Fibroblast of skin of back (primary cell): ENCODE data around the gene CLIP4.
"Not testable (repeated sequence)": the region's sequence is repeated elsewhere in the genome, so short reads cannot be mapped to it uniquely, and the experiment has no call there.

ENCODE experiments used
- DNase-seq: peaks from one replicate; pipeline ENCODE4 v3.0.0-alpha.2; 2013

The CLIP4 gene

GRCh38 chr2:29104688-29105087 lies 10.5 kb upstream of the CLIP4 start:
- no peak for DNase-seq

- no peak for DNase-seq
Observed at GRCh38 chr2:29105375-29105774, 9.8 kb upstream of the CLIP4 start.

GRCh38 chr2:29106256-29106655 lies 9.0 kb upstream of the CLIP4 start:
- no peak for DNase-seq

- no peak for DNase-seq
Observed at GRCh38 chr2:29106980-29107388, 8.2 kb upstream of the CLIP4 start.

DNA sequence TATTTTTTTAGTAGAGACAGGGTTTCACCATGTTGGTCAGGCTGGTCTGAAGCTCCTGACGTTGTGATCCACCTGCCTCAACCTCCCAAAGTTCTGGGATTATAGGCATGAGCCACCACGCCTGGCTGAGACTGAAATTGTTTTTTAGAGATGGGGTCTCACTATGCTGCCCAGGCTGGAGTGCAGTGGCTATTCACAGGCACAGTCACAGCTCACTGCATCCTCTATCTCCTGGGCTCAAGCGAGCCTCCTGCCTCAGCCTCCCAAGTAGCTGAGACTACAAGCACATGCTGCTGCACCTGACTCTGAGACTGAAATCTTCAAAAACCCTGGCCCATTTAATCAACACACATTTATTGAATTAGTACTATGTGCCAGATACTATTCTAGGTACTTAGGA lies 7.7 kb upstream of the CLIP4 start:
- not testable (repeated sequence) for DNase-seq

DNA sequence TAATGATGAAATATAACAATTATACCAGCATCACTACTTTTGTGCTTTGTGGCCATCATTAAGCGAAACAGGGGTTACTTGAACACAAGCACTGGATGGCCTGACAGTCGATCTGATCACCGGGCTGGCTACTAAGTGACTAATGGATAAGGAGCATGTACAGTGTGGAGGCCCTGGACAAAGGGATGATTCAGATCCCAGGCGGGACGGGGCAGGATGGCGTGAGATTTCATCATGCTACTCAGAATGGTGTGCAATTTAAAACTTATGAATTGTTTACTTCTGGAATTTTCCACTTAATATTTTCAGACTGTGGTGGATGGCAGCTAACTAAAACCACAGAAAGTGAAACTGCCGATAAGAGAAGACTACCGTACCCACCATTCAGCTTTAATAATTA lies 7.0 kb upstream of the CLIP4 start:
- peak; percentile 87 for DNase-seq

DNA sequence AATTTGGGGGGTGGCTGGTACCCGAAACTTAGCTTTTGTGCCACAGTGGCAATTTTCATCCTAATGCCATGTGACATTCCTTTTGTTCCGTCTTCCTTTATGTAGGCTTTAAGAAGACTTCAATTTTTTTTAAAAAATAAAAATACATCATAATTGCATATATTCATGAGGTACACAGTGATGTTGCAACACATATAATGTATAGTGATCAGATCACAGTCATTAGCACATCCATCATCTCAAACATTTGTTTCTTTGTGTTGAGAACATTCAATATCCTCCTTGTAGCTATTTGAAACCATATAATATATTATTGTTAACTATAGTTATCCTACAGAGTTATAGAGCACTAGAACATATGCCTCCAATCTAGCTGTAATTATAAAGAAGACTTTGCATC lies 6.0 kb upstream of the CLIP4 start:
- DNase-seq: no peak

DNA sequence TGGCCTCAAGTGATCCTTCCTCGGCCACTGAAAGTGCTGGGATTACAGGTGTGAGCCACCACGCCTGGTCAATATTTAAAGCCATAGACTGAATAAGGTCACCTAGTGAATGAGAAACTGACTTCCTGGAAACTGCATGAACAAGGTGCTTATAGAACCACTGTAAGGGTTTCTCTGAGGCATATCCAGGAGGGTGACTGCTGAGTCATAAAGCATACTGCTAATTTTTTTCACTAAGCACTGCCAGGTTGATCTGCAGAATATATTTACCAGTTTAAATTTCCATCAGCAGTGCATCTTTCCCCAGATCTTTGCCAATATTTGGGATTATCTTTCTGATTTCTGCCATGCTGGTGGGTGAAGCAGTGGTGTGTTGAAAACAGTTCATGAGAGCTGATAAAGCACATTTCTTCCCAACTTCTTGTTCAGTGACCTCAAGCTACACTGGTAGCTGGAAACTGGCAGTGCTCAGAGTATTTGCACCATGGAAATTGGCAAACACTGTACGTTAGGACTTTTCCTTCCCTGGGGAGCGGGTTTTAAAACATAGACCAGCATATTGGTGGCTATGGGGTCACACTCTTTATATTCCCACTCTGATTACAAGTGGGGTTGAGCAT lies 4.2 kb upstream of the CLIP4 start:
- no peak for DNase-seq

GRCh38 chr2:29112379-29112778 lies 2.8 kb upstream of the CLIP4 start:
- DNase-seq: no peak

DNA sequence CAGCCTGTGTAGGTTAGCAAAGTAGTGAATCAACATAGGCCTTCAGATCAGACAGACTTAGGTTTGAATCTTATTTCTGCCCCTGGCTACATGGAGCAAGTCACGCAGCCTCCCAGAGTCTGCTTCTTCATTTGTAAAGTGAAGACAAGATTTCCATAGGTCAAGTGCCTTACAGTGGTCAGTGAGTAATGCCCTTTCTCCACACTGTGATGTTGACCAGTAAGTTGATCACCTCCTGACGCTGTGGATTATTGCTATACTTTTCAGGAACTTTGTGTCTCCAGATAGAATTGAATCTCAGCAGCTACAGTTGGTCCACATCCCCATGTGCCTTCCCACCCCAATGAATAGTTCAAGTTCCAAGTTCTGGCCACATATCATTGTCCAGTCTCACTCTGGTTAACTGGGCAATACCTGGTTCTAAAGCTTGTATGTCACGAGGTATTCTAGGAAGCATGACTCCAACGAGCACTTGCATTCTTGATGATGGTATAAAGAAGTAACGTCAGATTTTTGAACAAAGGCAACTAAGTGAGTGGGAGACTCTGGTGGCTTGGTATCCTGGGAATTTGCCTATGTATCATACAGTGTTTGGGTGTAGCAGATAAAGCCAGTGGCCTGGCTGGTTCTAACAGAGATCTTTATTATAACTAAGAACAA lies 2.1 kb upstream of the CLIP4 start:
- DNase-seq: peak; percentile 34

DNA sequence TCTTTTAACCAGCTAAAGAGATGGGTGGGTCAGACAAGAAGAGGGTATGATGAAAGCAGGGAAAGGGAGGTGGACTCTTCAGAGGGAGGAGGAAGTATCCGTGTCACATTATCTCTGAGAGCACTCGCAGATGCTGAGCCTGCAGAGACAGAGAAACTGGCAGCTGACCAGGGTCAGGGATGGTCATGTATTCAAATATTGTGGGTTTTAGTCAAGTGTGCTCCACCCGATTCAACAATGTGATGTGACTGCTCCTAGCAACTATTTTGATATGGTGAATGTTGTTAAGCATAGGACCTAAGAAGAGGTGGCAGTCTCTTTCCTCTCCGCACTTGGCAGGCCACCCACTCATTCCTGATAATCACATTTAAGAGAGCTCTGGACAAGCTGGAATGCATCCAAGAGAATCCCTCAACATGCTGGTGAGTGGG lies 1.3 kb upstream of the CLIP4 start:
- DNase-seq: peak; percentile 85

- no peak for DNase-seq
Observed at GRCh38 chr2:29114586-29114945, 649 bp upstream of the CLIP4 start.

DNA sequence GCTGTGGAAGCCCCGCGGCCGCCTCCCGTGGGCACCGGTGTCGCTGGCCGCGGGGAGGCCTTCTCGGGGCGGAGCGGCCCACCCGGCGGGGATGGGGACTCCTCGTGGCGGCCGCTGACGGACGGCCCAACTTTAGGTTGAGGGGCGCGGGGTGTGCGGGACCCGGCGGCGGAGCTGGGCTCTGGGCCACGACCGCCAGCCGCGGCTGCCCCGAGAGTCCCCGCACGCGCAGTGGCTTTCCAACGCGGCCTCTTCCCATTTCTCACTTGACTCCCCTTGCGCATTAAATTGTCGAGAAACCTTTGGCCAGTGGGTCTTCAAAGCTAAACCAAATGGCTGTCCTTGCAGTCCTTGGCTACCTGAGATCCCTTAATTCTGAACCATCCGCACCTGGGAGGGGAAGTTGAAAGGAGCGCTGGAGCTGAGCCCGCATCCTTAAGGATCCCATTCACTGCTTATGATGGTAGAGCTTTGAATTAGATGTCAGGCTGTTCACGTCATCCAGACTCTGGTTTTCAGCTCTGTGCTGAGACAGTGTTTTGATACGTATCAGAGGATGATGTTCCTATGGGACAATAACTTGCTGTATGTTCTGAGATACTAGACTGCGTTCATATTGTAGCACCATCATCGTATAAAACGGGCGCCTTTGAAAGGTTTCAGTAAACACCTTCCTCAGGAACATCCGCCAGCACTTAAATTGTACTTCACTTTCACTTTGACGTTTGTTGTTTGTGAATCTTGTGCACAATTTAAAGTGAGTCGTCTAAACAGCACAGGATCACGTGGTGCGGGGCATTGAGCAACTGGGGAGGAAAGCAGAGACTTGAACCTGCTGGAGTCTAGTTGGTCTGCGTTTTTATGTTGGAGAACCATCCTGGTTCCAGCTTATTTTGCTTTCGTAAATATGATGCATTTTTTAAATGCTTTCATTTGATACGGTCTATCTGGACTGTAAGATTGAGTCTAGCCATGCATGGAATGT lies 874 bp downstream of the CLIP4 start:
- peak; percentile 62 for DNase-seq

GRCh38 chr2:29117636-29118303 lies 2.6 kb downstream of the CLIP4 start:
- peak; percentile 73 for DNase-seq

DNA sequence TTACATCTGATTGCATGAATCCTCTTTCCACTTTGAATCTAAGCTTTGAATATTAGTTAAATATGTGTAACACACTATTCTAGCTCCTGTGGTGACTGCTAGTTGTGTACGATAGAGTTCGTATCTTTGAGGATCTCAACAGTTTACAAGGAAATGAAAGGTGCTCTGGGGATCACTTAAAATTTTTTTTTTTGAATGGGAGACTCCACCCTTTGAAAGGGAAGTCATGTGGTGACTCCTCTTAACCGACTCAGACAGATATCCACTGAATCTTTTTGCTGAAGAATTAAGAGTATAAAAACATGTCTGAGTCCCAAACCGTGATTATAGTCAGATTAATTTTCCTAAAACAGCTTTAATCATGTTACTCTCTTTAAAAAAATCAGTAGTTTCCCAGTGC lies 4.0 kb downstream of the CLIP4 start:
- DNase-seq: no peak

GRCh38 chr2:29120846-29121245 lies 5.6 kb downstream of the CLIP4 start:
- DNase-seq: no peak

DNA sequence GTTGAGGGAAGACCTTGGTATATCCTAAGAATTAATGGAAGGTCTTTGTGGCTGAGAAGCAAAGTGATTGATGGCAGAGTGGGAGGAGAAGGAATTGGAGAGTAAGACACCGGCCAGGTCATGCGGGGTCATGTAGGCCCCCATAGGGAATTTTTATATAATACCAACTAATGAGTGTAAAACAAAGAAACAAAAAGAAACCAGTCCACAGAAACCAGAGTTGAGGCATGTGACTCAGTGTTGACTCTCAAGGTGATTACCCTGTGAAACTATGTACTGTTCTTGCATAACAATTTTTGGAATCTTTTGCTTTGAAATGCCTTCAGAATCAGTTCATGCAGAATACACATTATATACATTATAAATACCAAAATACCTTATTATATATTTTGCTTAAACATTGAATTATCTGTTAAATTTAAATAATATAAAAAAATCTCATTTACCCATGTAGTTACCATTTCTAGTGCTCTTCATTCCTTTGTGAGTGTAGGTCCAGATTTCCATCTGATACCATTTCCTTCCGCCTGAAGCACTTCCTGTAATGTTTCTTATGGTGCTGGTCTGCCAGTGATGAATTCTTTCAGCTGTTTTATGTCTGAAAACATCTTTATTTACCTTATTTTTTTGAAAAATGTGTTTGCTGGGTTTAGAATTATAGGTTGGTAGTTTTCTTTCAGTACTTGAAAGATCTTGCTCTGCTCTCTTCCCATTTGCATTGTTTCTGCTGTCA lies 8.6 kb downstream of the CLIP4 start:
- DNase-seq: peak; percentile 90

- DNase-seq: no peak
Observed at GRCh38 chr2:29124504-29124903, 9.3 kb downstream of the CLIP4 start.

DNA sequence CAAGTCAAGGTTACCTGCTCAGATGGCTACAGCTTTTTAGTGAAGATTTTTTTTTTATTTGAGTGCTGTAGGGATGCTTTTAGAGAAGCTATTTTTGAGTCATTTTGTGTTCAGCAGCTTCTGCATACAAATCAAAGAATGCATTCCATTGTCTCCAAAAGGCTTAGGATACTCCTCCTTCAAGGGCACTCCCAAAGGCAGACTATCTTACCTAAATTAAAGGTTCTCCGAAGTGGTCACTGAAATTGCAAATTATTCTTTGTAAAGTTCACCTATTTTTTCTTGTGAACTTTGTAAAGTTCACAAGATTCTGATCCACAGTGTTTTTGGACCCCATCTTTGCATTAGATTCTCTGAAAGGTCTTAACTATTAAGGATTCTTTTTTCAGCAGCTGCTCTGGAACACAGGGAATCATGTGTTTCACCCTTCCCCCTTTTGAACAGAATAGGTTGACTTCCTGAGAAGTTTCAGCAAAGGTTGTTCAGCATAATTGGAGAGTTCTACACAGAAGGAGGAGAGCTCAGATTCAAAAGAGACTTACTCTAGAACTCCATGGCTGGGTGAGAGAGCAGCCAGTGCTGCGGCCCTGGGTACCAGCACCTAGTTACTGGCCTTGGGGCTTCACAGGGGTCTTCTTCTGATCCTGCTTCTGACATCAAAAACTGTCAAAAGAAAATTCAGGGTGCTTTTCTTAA lies 14.5 kb downstream of the CLIP4 start:
- peak; percentile 29 for DNase-seq

DNA sequence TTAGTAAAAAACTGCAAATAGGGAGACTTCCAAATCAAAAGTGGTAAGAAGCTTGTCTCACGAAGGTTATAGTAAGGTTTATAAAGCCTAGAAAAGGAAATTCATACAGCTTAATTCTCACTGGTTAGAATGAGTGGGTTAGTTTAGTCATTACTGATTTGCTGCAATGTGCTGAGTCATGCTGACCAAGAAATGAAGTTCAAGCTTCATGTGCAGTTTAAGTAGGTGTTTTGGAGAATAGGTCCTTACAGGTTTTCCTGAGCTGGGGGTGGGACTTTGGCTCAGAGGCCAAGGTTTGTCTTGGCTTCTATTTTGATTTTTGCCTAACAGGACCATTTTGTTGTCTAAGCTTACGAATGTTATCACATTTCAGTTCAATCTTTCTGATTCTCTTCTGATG lies 15.1 kb downstream of the CLIP4 start:
- DNase-seq: peak; percentile 81

GRCh38 chr2:29134933-29135332 lies 19.7 kb downstream of the CLIP4 start:
- no peak for DNase-seq

GRCh38 chr2:29139152-29139551 lies 23.9 kb downstream of the CLIP4 start:
- DNase-seq: peak; percentile 5
